ENCODE data around the gene AKAP11. TPM values are rescaled to one million over a fixed set of nuclear protein-coding genes. Genes with fewer than 3 reads are reported as not detected.

Gene AKAP11
- total and polyA plus RNA-seq, 9 of the 15 experiments (the other 6 are each of a cell fraction or from before 2014, with no cell fraction given) = 2.2 to 31.3 (median 10.9) TPM

GRCh38 chr13:42279080-42279479, 7.1 kb downstream of the AKAP11 start (continued):
- TF ChIP-seq ZHX1 (conservative IDR thresholded peaks at IDR 0.05; ENCODE audit: low read length) = no peak
- no peak for TF ChIP-seq NR4A1 (CRISPR knock-in tag; IDR thresholded peaks at IDR 0.05)
- TF ChIP-seq NR4A1 (tag; IDR thresholded peaks at IDR 0.05) = no peak
- no peak for TF ChIP-seq POLR3A (IDR thresholded peaks at IDR 0.05; ENCODE audit: borderline replicate concordance, extremely low read depth, insufficient read depth, insufficient read length)
- no peak for TF ChIP-seq CREB3L1 (IDR thresholded peaks at IDR 0.05; ENCODE audit: borderline replicate concordance, low read depth)
- no peak for TF ChIP-seq ZNF174 (CRISPR knock-in tag; IDR thresholded peaks at IDR 0.05)
- no peak for TF ChIP-seq ZNF586 (CRISPR knock-in tag; conservative IDR thresholded peaks at IDR 0.05)
- TF ChIP-seq TBP (optimal IDR thresholded peaks at IDR 0.05; ENCODE audit: low read depth, low read length) = no peak
- no peak for TF ChIP-seq ZNF311 (CRISPR knock-in tag; IDR thresholded peaks at IDR 0.05)
- TF ChIP-seq ETV6 (IDR thresholded peaks at IDR 0.05; ENCODE audit: borderline replicate concordance in 1 of 2, low read depth in 2 of 2, low read length in 1 of 2) = no peak
- no peak for TF ChIP-seq ETV6 (CRISPR knock-in tag; IDR thresholded peaks at IDR 0.05; ENCODE audit: borderline replicate concordance)
- no peak for TF ChIP-seq MED1 (CRISPR knock-in tag; IDR thresholded peaks at IDR 0.05; ENCODE audit: borderline replicate concordance)
- no peak for TF ChIP-seq THAP7 (CRISPR knock-in tag; IDR thresholded peaks at IDR 0.05)
- no peak for TF ChIP-seq ZFPM2 (CRISPR knock-in tag; IDR thresholded peaks at IDR 0.05)
- no peak for TF ChIP-seq RFX1 (IDR thresholded peaks at IDR 0.05)
- no peak for TF ChIP-seq PCBP2 (IDR thresholded peaks at IDR 0.05; ENCODE audit: low read depth, low read length, poor library complexity, severe bottlenecking)
- no peak for TF ChIP-seq HNRNPLL (IDR thresholded peaks at IDR 0.05; ENCODE audit: low read depth, low read length, poor library complexity, severe bottlenecking)
- no peak for TF ChIP-seq HINFP (tag; conservative IDR thresholded peaks at IDR 0.05; ENCODE audit: low read depth)
- no peak for TF ChIP-seq MAFK (IDR thresholded peaks at IDR 0.05; ENCODE audit: low read length)
- TF ChIP-seq BRF1 (IDR thresholded peaks at IDR 0.05; ENCODE audit: borderline replicate concordance, extremely low read depth, insufficient read length) = no peak

Measured in K562 (cell line).